Measurements from ENCODE around the gene GPLD1.
"Not testable (repeated sequence)": the region's sequence is repeated elsewhere in the genome, so short reads cannot be mapped to it uniquely, and the experiment has no call there.

GPLD1 gene

DNA sequence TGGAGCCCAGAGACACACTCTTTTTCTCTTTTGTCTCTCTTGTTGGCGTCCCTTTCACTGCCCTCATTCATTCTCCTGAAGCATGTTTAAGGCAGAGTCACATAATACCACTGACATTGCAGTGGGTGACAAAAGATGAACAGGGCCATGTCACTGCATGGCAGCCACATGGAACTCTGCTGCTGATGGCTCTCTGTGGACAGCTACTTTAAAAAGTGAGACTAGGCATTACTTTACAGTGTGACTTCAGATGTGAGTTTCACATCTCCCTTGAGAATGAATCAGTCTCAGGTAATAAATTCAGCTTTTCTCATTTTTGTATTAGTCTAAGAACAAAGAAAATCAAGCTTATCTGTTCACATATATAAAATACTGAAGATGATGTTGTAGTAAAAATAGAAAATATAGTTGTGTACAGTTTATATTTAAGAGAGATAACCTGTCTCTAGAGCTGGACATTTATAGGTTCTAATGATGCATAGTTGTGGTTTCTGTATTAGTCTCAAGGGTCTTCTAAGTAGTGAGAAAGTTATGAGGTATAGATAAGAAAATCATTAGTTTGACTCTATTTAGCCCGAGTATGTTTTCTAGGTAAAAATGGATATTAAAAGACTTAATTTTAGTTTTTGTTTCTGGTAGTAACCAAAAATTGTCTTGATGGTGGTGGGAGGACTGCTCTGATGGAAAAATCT is 80.5 kb downstream of the GPLD1 start:
- DNase-seq: no peak

DNA sequence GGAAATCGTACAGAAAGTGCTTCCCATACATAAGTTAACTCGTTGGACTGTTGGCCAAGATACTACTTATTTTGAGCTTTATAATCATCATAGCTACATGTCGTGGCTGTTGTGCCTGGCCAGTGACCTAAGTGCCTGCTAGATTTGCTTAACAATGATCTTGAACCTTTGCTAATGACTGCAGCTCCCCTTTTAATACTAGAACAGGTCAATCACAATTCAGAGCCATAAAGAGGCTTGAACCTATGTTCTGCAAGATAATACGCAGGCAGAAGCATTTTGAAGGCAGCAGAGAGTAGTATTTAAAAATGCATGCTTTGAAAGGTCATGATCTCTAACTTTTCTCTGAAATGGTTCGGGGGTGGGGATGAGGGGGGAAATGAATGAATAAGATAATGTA is 84.1 kb downstream of the GPLD1 start:
- DNase-seq: no peak

GRCh38 chr6:24403501-24403824 is 85.9 kb downstream of the GPLD1 start:
- no peak for DNase-seq

DNA sequence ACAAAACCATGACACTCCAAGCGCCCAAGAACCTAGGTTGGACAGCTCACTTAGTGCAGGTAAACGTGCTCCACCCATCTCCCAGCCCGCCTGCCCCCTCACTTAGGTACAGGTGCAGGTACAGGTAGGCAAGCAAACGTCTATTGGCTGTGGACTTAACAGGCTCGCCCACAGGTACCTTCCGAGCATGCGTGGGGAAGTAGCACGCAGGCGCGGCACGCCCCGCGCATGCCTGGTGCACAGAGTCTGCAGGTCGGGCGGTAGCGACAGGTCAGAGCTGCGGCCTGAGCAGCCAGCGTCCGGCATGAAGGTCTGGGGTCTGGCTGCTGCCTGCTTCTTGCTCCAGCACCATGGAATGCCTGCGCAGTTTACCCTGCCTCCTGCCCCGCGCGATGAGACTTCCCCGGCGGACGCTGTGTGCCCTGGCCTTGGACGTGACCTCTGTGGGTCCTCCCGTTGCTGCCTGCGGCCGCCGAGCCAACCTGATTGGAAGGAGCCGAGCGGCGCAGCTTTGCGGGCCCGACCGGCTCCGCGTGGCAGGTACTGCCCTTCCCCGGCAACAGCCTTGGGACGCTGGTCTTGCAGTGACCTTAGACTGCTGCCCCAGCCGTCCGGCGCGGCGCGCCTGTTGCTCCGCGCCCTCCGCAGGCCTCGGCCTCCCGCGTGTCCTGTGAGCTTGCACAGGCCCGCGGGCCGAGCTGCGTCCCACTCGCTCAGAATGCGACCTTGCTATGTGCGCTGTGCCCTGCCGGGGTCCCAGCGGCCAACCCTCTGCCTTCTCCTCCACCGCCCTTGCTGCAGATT is 86.5 kb downstream of the GPLD1 start, which contains the start of gene MRS2:
Gene MRS2, plus strand, starts transcription at position 240 of the 804 bp plus-strand sequence. Its CDS starts 111 bp downstream, at position 351.
- peak; percentile 98 for DNase-seq

- no peak for DNase-seq
Observed at GRCh38 chr6:24401458-24401857, 87.9 kb downstream of the GPLD1 start.

DNA sequence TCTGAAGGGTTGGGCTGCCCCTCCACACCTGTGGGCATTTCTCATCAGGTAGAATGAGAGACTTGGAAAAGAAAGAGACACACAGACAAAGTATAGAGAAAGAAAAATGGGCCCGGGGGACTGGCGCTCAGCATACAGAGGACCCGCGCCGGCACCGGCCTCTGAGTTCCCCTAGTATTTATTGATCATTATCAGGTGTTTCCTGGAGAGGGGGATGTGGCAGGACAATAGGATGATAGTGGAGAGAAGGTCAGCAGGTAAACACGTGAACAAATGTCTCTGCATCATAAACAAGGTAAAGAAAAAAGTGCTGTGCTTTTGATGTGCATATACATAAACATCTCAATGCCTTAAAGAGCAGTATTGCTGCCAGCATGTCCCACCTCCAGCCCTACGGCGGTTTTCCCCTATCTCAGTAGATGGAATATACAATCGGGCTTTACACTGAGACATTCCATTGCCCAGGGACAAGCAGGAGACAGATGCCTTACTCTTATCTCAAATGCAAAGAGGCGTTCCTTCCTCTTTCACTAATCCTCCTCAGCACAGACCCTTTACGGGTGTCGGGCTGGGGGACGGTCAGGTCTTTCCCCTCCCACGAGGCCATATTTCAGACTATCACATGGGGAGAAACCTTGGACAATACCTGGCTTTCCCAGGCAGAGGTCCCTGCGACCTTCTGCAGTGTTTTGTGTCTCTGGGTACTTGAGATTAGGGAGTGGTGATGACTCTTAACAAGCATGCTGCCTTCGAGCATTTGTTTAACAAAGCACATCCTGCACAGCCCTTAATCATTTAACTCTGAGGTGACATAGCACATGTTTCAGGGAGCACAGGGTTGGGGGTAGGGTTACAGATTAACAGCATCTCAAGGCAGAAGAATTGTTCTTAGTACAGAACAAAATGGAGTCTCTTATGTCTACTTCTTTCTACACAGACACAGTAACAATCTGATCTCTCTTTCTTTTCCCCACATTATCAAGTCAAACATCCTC is 89.0 kb downstream of the GPLD1 start:
- DNase-seq: not testable (repeated sequence)

DNA sequence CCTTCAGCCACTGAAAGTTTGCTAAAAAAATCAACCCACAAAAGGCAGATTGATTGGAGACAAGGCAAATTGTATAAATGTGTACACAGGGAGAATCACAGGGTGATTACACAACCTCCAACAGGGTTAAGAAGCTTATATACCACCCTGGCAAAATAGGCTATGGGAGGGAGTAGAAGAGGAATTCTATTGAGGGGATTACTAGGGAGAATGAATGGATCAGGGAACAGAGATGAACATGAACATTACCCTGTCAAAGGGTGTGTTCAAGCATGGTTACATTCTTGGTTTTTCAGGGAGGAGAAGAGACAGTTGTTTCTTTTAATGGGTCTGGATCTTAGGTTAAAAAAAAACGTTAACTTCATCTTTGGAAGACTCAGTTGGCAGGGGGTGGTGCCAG is 91.7 kb downstream of the GPLD1 start:
- DNase-seq: no peak

DNA sequence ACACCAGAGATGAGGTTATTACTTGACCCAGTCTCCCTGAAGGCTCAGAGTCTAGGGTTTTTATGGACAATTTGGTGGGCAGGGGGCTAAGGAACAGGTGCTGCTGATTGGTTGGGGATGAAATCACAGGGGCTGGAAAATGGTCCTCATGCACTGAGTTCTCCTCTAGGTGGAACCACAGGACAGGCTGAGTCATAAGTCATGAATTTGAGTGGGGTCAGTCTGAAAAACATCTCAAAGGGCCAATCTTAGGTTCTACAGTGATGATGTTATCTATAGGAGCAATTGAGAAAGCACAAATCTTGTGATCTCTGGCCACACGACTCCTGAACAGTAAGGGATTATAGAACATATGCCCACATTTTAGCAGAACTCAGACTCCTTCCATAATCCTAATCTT is 92.6 kb downstream of the GPLD1 start:
- DNase-seq: no peak

DNA sequence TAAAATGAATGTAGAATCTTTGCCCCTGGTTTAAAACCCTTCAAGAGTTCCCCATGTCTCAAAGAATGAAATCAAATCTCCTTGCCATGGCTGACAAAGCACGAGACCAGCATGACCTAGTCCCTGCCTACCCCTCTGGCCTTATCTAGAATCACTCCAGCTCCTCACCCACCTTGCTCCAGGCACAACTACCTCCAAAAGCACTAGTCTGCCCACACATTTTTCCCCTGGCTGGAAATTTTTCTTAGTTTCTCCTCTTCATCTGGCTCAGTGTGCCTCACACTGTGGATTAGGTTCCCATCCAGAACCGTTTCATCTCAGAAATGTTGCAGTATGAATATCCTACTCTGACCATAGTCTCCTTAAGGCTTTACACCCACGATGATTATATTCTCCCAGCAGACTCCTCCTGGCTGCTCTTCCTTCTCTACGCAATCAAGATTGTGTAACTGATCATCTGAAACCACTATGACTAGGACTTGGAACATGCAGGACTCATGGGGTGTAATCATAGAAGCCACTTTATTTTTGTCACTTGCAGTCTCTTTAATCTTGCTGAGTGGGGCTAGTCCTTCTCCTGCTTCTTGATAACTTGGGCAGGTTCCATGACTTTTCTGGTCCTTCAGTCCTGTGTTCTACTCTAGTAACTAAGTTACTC is 94.5 kb downstream of the GPLD1 start:
- no peak for DNase-seq

DNA sequence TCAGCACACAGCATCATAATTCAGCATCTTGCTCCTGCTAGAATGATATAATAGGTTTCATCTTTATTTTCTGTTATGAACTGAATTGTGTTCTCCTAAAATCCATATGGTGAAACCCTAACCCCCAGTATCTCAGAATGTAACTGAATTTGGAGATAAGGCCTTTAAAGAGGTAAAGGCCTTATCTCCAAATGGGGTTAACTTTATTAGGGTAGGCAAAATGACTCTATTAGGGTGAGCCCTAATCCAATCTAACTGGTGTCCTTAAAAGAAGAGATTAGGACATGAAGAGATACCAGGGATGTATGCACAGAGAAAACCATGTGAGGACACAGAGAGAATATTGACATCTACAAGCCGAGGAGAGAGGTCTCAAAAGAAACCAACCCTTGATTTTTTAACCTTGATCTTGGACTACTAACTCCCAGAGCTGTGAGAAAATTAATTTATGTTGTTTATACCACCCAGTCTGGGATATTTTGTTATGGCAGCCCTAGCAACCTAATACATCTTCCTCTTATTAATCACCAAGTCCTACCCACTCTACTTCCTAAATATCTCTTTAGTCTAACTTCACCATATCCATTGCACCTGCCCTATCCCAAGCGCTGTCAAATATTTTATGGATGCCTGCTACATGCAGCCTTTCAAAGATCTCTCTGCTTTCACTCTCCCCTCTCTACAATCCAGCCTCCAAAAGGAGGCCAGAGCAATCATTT is 95.2 kb downstream of the GPLD1 start:
- no peak for DNase-seq

DNA sequence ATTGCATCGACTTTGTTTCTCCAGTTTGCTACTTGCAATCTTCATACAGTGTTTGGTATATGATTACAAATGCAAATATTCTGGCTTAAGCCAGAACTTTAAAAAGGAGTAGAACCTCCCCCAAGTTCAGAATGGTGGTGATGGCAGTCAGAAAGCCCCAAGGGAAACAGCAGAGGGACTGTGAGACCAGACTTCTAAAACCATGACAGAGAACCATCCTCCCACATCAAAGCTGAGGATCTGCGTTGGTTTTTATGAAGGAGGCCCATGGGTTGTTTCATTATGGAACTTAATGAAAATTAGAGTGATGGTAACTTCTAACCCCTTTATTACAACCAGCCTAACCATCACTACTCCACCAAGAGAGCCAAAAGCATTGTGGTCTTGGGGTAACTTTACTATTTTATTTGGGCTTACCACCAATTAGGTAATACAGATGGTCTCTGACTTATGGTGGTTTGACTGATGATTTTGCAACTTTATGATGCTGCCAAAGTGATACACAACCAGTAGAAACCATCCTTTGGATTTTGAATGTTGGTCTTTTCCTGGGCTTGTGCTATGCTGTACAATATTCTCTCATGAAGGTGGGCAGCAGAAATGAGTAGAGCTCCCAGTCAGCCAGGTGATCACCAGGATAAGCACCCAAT is 97.5 kb downstream of the GPLD1 start:
- no peak for DNase-seq

GRCh38 chr6:24391208-24391607 is 98.2 kb downstream of the GPLD1 start:
- DNase-seq: no peak

GRCh38 chr6:24387818-24388217 is 101.6 kb downstream of the GPLD1 start:
- DNase-seq: no peak

DNA sequence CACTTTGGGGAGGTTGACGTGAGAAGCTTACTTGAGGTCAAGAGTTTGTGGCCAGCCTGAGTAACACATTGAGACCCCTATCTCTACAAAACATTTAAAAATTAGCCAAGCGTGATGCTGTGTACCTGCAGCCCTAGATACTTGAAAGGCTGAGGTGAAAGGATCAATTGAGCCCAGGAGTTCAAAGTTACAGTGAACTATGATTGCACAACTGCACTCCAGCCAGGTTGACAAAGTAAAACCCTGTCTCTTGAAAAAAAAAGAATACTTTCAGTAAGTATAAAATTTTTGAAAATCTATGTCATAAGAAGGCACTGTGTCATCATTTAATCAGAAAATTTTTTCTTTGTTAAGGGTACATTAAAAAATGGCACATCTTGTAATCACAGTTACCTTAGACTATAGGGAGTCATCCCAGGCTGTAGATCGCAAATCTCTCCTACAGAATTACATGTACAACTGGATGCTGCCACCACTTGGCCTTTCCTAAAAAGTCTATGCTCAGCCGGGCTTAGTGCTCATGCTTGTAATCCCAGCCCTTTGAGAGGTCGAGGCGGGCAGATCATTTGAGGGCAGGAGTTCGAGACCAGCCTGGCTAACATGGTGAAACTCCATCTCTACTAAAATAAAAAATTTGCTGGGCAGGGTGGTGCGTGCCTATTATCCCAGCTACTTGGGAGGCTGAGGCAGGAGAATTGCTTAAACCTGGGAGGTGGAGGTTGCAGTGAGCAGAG is 103.7 kb downstream of the GPLD1 start:
- no peak for DNase-seq

- not testable (repeated sequence) for DNase-seq
Observed at GRCh38 chr6:24384369-24385130, 104.8 kb downstream of the GPLD1 start.

GRCh38 chr6:24382891-24383494 is 106.4 kb downstream of the GPLD1 start:
- DNase-seq: not testable (repeated sequence)

- DNase-seq: no peak
Observed at GRCh38 chr6:24382220-24382540, 107.2 kb downstream of the GPLD1 start.

DNA sequence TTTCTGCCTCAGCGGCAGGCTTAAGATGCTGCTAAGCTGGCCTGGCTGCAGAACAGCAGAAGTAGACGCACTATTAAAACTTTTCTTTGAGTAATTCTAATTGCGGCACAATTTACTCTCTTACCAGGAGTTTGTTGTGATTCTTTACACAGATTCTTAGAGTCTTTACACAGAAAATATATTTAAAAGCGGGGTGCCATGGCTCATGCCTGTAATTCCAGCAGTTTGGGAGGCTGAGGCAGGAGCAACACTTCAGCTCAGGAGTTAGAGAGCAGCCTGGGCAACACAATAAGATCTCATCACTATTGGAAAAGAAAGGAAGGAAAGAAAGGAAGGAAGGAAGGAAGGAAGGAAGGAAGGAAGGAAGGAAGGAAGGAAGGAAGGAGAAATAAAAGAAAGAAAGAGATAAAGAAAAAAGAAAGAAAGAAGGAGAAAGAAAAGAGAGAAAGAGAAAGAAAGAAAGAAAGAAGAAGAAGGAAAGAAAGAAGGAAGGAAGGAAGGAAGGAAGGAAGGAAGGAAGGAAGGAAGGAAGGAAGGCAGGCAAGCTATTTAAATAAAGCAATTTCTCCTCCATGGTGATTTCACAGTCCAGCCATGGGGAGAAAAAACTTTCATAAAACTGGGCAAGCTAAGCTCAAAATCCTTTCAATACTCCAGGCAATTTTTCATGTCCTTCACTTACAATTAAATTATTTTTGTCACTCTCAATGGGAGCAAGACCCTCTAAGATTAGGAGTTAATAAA is 107.7 kb downstream of the GPLD1 start:
- no peak for DNase-seq

Data from NCI-H748 treated with DMSO at 0.1 percent for 48 hours (cell line).